Neural progenitor cell (in vitro differentiated cells): ENCODE results near the gene GGT6.

Experiments
- EZH2 ChIP-seq: fragments of 200-600 bp; sonication (generic); IDR thresholded peaks from 2 replicates; pipeline ENCODE4 v1.6.1; 2017; ENCODE audit warnings: antibody characterized with exemption, mild to moderate bottlenecking, moderate library complexity
- TF ChIP-seq, protein P1 (sequence below): fragments of 200-600 bp; sonication (generic); IDR thresholded peaks from 2 replicates; pipeline ENCODE4 v1.5.1; 2017; ENCODE audit warnings: antibody characterized with exemption, mild to moderate bottlenecking

GRCh38 chr17:4553669-4554068 lies 6.7 kb downstream of the GGT6 start:
- TF ChIP-seq, protein P1, sequence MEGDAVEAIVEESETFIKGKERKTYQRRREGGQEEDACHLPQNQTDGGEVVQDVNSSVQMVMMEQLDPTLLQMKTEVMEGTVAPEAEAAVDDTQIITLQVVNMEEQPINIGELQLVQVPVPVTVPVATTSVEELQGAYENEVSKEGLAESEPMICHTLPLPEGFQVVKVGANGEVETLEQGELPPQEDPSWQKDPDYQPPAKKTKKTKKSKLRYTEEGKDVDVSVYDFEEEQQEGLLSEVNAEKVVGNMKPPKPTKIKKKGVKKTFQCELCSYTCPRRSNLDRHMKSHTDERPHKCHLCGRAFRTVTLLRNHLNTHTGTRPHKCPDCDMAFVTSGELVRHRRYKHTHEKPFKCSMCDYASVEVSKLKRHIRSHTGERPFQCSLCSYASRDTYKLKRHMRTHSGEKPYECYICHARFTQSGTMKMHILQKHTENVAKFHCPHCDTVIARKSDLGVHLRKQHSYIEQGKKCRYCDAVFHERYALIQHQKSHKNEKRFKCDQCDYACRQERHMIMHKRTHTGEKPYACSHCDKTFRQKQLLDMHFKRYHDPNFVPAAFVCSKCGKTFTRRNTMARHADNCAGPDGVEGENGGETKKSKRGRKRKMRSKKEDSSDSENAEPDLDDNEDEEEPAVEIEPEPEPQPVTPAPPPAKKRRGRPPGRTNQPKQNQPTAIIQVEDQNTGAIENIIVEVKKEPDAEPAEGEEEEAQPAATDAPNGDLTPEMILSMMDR = no peak
- TF ChIP-seq EZH2 = no peak
